PC-3 (cell line): ENCODE data around the gene RAD50. TPM values are rescaled to one million over a fixed set of nuclear protein-coding genes. Genes with fewer than 3 reads are reported as not detected.

Experiments
- ATAC-seq: fragments of 200-7000 bp; cut with Tn5 transposase; 2 replicates; pipeline ENCODE4 v1.9.1; 2020; ENCODE audit warnings: mild to moderate bottlenecking, moderate library complexity
- BruUV-seq: library from RNA; stranded (reverse); fragments of 400-500 nt; replicated peaks from 2 replicates; lab custom pipeline; 2021; lab: Mats Ljungman, UMichigan
- CTCF ChIA-PET: fragments of 300-600 bp; sonication (Branson Sonifier 250); formaldehyde crosslinking; loops from one replicate; lab custom pipeline; 2022; ENCODE audit warnings: antibody characterized with exemption; lab: Charles Lee
- POLR2A ChIA-PET: fragments of 300-600 bp; sonication (Branson Sonifier 250); formaldehyde crosslinking; loops from one replicate; lab custom pipeline; 2022; ENCODE audit warnings: antibody characterized with exemption; ENCODE audit not compliant: unreplicated experiment; lab: Charles Lee
- DNase-seq: peaks from one replicate; pipeline ENCODE4 v3.0.0-alpha.2; 2015
- H2AFZ ChIP-seq: fragments of 300-600 bp; sonication (generic); 2 replicates; pipeline ENCODE4 v1.6.0; 2016; ENCODE audit warnings: antibody characterized with exemption, low read length
- H3F3A ChIP-seq: fragments of 300-600 bp; sonication (generic); one replicate; pipeline ENCODE4 v1.6.0; 2017; ENCODE audit warnings: antibody characterized with exemption, low read length, control low read depth, mild to moderate bottlenecking; ENCODE audit not compliant: unreplicated experiment
- H3K27ac ChIP-seq: fragments of 300-600 bp; sonication (generic); 2 replicates; pipeline ENCODE4 v1.5.1; 2016; ENCODE audit warnings: mild to moderate bottlenecking, low read length
- H3K27me3 ChIP-seq: fragments of 300-600 bp; sonication (generic); 2 replicates; pipeline ENCODE4 v1.6.1; 2016; ENCODE audit warnings: low read length, mixed read lengths
- H3K36me3 ChIP-seq: fragments of 300-600 bp; sonication (generic); 2 replicates; pipeline ENCODE4 v1.6.1; 2016; ENCODE audit warnings: low read depth, mixed run types, low read length, mixed read lengths
- H3K4me1 ChIP-seq: fragments of 300-600 bp; sonication (generic); 2 replicates; pipeline ENCODE4 v1.5.1; 2016; ENCODE audit warnings: low read length; ENCODE audit not compliant: insufficient read depth
- H3K4me2 ChIP-seq: fragments of 300-600 bp; sonication (generic); 2 replicates; pipeline ENCODE4 v1.6.0; 2016; ENCODE audit warnings: low read length
- H3K4me3 ChIP-seq: fragments of 300-600 bp; sonication (generic); 2 replicates; pipeline ENCODE4 v1.5.1; 2016; ENCODE audit warnings: mild to moderate bottlenecking, low read length, mixed read lengths
- H3K79me2 ChIP-seq: fragments of 300-600 bp; sonication (generic); 2 replicates; pipeline ENCODE4 v1.6.1; 2017; ENCODE audit warnings: low read length, mixed read lengths
- H3K9ac ChIP-seq: fragments of 300-600 bp; sonication (generic); 2 replicates; pipeline ENCODE4 v1.6.0; 2016; ENCODE audit warnings: mild to moderate bottlenecking, low read length
- H3K9me2 ChIP-seq: fragments of 300-600 bp; sonication (generic); replicated peaks from 2 replicates; pipeline ENCODE4 v1.6.1; 2016; ENCODE audit warnings: mixed run types, low read length, mixed read lengths
- H3K9me3 ChIP-seq: fragments of 300-600 bp; sonication (generic); 2 replicates; pipeline ENCODE4 v1.6.1; 2016; ENCODE audit warnings: low read length, mixed read lengths
- H4K20me1 ChIP-seq: fragments of 300-600 bp; sonication (generic); 2 replicates; pipeline ENCODE4 v1.6.1; 2016; ENCODE audit warnings: low read length, mixed read lengths
- EZH2 ChIP-seq: fragments of 300-600 bp; sonication (generic); IDR thresholded peaks from one replicate; pipeline ENCODE4 v1.6.1; 2017; ENCODE audit warnings: antibody characterized with exemption, mild to moderate bottlenecking, low read length; ENCODE audit not compliant: unreplicated experiment
- EZH2phosphoT487 ChIP-seq: fragments of 300-600 bp; sonication (generic); IDR thresholded peaks from 2 replicates; pipeline ENCODE4 v1.6.1; 2018; ENCODE audit warnings: mild to moderate bottlenecking, antibody characterized with exemption, low read length, borderline replicate concordance
- intact Hi-C: fragments of 100-400 bp; cut with micrococcal nuclease; formaldehyde crosslinking; loops from 2 replicates; pipeline ENCODE4 v1.9.0; 2023
- total RNA-seq: library from RNA; depleted of rRNA; stranded (reverse); fragments of >200 nt; gene quantifications from 2 replicates; pipeline ENCODE4 v1.2.3, GENCODE V29; 2014
- TF ChIP-seq, protein P1 (sequence below): fragments of 300-600 bp; sonication (generic); conservative IDR thresholded peaks from 2 replicates; pipeline ENCODE4 v1.5.1; 2017; ENCODE audit warnings: antibody characterized with exemption, low read depth, mild to moderate bottlenecking, low read length

The RAD50 gene
- total RNA-seq, 1 experiment from 2014 or later = 6.7 TPM

GRCh38 chr5:132611965-132612364, 55.2 kb downstream of the RAD50 start:
- DNase-seq (no peak), ATAC-seq (no peak)
- H3K36me3 ChIP-seq = no peaks in the 10 kb centered on the region
- H3K27ac ChIP-seq = no peak overlapping the region
- CTCF ChIA-PET = no interaction called here
- no peaks in the 10 kb centered on the region for H3K9me3 ChIP-seq
- H2AFZ ChIP-seq = no peak overlapping the region
- no peaks in the 10 kb centered on the region for H3F3A ChIP-seq
- H3K9ac ChIP-seq = no peak overlapping the region
- H3K79me2 ChIP-seq = no peaks in the 10 kb centered on the region
- no peaks in the 10 kb centered on the region for H3K9me2 ChIP-seq
- no peak overlapping the region for H3K4me3 ChIP-seq
- H4K20me1 ChIP-seq = no peaks in the 10 kb centered on the region
- H3K4me1 ChIP-seq = no peaks in the 10 kb centered on the region
- H3K4me2 ChIP-seq = no peak overlapping the region
- no TSS peak for BruUV-seq
- TF ChIP-seq, protein P1, sequence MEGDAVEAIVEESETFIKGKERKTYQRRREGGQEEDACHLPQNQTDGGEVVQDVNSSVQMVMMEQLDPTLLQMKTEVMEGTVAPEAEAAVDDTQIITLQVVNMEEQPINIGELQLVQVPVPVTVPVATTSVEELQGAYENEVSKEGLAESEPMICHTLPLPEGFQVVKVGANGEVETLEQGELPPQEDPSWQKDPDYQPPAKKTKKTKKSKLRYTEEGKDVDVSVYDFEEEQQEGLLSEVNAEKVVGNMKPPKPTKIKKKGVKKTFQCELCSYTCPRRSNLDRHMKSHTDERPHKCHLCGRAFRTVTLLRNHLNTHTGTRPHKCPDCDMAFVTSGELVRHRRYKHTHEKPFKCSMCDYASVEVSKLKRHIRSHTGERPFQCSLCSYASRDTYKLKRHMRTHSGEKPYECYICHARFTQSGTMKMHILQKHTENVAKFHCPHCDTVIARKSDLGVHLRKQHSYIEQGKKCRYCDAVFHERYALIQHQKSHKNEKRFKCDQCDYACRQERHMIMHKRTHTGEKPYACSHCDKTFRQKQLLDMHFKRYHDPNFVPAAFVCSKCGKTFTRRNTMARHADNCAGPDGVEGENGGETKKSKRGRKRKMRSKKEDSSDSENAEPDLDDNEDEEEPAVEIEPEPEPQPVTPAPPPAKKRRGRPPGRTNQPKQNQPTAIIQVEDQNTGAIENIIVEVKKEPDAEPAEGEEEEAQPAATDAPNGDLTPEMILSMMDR = no peak
- no peak for TF ChIP-seq EZH2phosphoT487
- intact Hi-C loops = no loop called here
- POLR2A ChIA-PET = no interaction called here
- H3K27me3 ChIP-seq = no peaks in the 10 kb centered on the region

- no peak for DNase-seq
Observed at GRCh38 chr5:132612846-132613245, 56.1 kb downstream of the RAD50 start.

GRCh38 chr5:132621699-132622098, 64.9 kb downstream of the RAD50 start:
- Histone ChIP-seq H2AFZ (no peak overlapping the region), H3K9me2 (no peaks in the 10 kb centered on the region), H4K20me1 (no peaks in the 10 kb centered on the region), H3K9me3 (no peaks in the 10 kb centered on the region), H3K27ac (no peak overlapping the region), H3K9ac (no peak overlapping the region), H3K4me1 (no peaks in the 10 kb centered on the region), H3K4me3 (no peak overlapping the region), H3K36me3 (no peaks in the 10 kb centered on the region), H3K27me3 (no peaks in the 10 kb centered on the region), H3K79me2 (no peaks in the 10 kb centered on the region), H3K4me2 (no peak overlapping the region), H3F3A (no peaks in the 10 kb centered on the region)
- no peak for ATAC-seq
- CTCF ChIA-PET = no interaction called here
- TF ChIP-seq, protein P1 = no peak
- TF ChIP-seq EZH2phosphoT487 = no peak
- no peak for TF ChIP-seq EZH2
- DNase-seq = no peak
- intact Hi-C loops = no loop called here
- POLR2A ChIA-PET = no interaction called here
- no TSS peak for BruUV-seq

More at GRCh38 chr5:132612846-132613245, 56.1 kb downstream of the RAD50 start:
- H4K20me1 ChIP-seq = no peaks in the 10 kb centered on the region
- H3F3A ChIP-seq = no peaks in the 10 kb centered on the region
- H3K4me2 ChIP-seq = no peak overlapping the region
- ChIA-PET CTCF (no interaction called here), POLR2A (no interaction called here)
- H3K4me1 ChIP-seq = no peaks in the 10 kb centered on the region
- BruUV-seq = no TSS peak
- no peaks in the 10 kb centered on the region for H3K36me3 ChIP-seq
- no peaks in the 10 kb centered on the region for H3K9me2 ChIP-seq
- no peak overlapping the region for H2AFZ ChIP-seq
- no peak overlapping the region for H3K9ac ChIP-seq
- no peaks in the 10 kb centered on the region for H3K79me2 ChIP-seq
- intact Hi-C loops = no loop called here
- H3K9me3 ChIP-seq = no peaks in the 10 kb centered on the region
- TF ChIP-seq EZH2phosphoT487 (no peak), EZH2 (no peak)
- TF ChIP-seq, protein P1 = no peak
- no peak overlapping the region for H3K27ac ChIP-seq
- H3K4me3 ChIP-seq = no peak overlapping the region
- H3K27me3 ChIP-seq = no peaks in the 10 kb centered on the region
- no peak for ATAC-seq
